HepG2 (cell line): Measurements from ENCODE around the gene CNTD1. TPM values are rescaled to one million over a fixed set of nuclear protein-coding genes. Genes with fewer than 3 reads are reported as not detected.

Source experiments
- ARID5B ChIP-seq: IDR thresholded peaks from 2 replicates; pipeline ENCODE4 v1.4.0; 2020; ENCODE audit warnings: mild to moderate bottlenecking, missing genetic modification reagents
- FOXC1 ChIP-seq: sonication (generic); formaldehyde crosslinking; IDR thresholded peaks from 2 replicates; pipeline ENCODE4 v1.8.0; 2022; ENCODE audit warnings: mild to moderate bottlenecking, missing genetic modification reagents, borderline replicate concordance
- HOXA3 ChIP-seq: sonication (generic); formaldehyde crosslinking; IDR thresholded peaks from 2 replicates; pipeline ENCODE4 v1.5.0; 2020; ENCODE audit warnings: missing genetic modification reagents
- MAFF ChIP-seq: IDR thresholded peaks from 2 replicates; pipeline ENCODE4 v1.6.1; 2011; ENCODE audit warnings: low read depth, low read length, improper control_type of control experiment
- SIN3B ChIP-seq: fragments of 150-350 bp; IDR thresholded peaks from 2 replicates; pipeline ENCODE4 v1.6.1; 2014; ENCODE audit warnings: low read length
- STAT5B ChIP-seq: sonication (generic); formaldehyde crosslinking; IDR thresholded peaks from 2 replicates; pipeline ENCODE4 v1.4.0; 2020; ENCODE audit warnings: missing genetic modification reagents
- STAT6 ChIP-seq: sonication (generic); formaldehyde crosslinking; IDR thresholded peaks from 2 replicates; pipeline ENCODE4 v1.4.0; 2020; ENCODE audit warnings: missing genetic modification reagents, mild to moderate bottlenecking, borderline replicate concordance
- ZMYM3 ChIP-seq: sonication (generic); formaldehyde crosslinking; IDR thresholded peaks from 2 replicates; pipeline ENCODE4 v1.5.1; 2020; ENCODE audit warnings: mild to moderate bottlenecking, missing genetic modification reagents
- ZNF670 ChIP-seq: sonication (generic); formaldehyde crosslinking; IDR thresholded peaks from 2 replicates; pipeline ENCODE4 v1.8.0; 2022; ENCODE audit warnings: mild to moderate bottlenecking, missing genetic modification reagents, borderline replicate concordance
- ZNF737 ChIP-seq: sonication (generic); formaldehyde crosslinking; IDR thresholded peaks from 2 replicates; pipeline ENCODE4 v1.5.0; 2020; ENCODE audit warnings: missing genetic modification reagents, mild to moderate bottlenecking, borderline replicate concordance
- ZNF75D ChIP-seq: sonication (generic); formaldehyde crosslinking; IDR thresholded peaks from 2 replicates; pipeline ENCODE4 v1.8.1; 2023; ENCODE audit warnings: missing genetic modification reagents, mild to moderate bottlenecking, borderline replicate concordance
- ZNF768 ChIP-seq: sonication (generic); formaldehyde crosslinking; IDR thresholded peaks from 2 replicates; pipeline ENCODE4 v1.4.0; 2020; ENCODE audit warnings: missing genetic modification reagents
- ZSCAN25 ChIP-seq: sonication (generic); formaldehyde crosslinking; IDR thresholded peaks from 2 replicates; pipeline ENCODE4 v1.8.0; 2022; ENCODE audit warnings: mild to moderate bottlenecking, missing genetic modification reagents
- polyA plus RNA-seq, 8 experiments: library from polyadenylated mRNA; depleted of rRNA in 3 of 8; stranded (reverse) in 7 of 8; unstranded in 1 of 8; fragments of >200 nt; fragmentation: Illumina TruSeq in 4 of 8; extraction: Trizol in 4 of 8; gene quantifications; 2 replicates each; pipeline versions ENCODE4 v1.2.1 to v1.2.3, GENCODE V29; 2011 to 2016; ENCODE audit warnings: low read depth in 4 of 8, missing spikeins in 1 of 8, mixed read lengths in 1 of 8; ENCODE audit not compliant: insufficient read depth in 1 of 8
- total RNA-seq, 5 experiments: library from RNA; depleted of rRNA; stranded (reverse); fragments of >200 nt; fragmentation: Illumina TruSeq; extraction: Trizol; gene quantifications; 2 replicates each; pipeline ENCODE4 v1.2.3, GENCODE V29; 2016; ENCODE audit warnings: low read depth in 1 of 5
- TF ChIP-seq, protein P1 (sequence below), 2 experiments: sonication (generic) in 1 of 2; formaldehyde crosslinking in 1 of 2; IDR thresholded peaks; 2 replicates each; pipeline versions ENCODE4 v1.4.0 to v1.6.1; 2018 to 2020; ENCODE audit warnings: missing genetic modification reagents in 2 of 2, borderline replicate concordance in 1 of 2, low read depth in 1 of 2, mild to moderate bottlenecking in 1 of 2, missing biosample characterization in 1 of 2
- TF ChIP-seq, protein P2 (sequence below): sonication (generic); formaldehyde crosslinking; conservative IDR thresholded peaks from 2 replicates; pipeline ENCODE4 v1.4.0; 2020; ENCODE audit warnings: mild to moderate bottlenecking, missing genetic modification reagents, moderate library complexity

CNTD1 gene
- total and polyA plus RNA-seq, 2 of the 13 experiments (the other 11 are each of a cell fraction or from before 2014, with no cell fraction given): 0.11 to 0.15 TPM

DNA sequence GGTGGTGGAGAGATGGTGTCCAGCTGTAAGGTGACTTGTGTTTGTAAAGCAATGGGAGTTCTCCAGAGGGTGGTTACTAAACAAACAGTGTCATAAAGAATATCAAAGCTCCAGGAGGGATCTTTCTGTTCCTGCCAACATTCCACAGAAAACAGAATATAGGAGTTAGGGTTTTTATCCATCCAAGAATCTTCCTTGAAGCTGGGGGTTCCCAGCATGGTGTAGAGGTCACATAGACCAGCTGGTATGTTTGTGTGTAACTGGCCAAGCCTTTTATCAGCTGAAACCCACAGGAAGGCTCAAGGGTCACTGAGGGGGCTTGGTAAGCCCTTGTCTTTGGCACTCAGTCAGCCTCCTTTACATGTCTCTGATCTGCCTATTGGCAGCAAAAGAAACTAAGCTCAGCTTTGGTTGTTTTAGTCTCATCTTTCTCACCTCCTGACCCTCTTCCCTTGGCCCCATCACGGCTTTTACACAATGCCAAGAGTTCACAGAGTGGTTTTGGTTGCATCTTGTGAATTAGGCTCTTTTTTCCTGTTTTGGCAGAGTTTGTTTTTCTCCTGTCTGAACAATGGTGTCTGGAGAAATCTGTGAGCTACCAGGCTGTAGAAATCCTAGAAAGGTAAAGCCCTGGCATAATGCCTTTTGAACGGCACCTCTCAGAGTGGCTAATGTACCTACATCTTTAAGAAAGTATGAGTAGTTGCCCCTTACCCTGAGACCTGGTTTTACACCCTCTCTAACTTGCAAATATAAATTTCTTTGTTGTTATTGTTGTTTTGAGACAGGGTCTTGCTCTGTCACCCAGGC is 4.6 kb downstream of the CNTD1 start (continued):
- TF ChIP-seq, protein P1, sequence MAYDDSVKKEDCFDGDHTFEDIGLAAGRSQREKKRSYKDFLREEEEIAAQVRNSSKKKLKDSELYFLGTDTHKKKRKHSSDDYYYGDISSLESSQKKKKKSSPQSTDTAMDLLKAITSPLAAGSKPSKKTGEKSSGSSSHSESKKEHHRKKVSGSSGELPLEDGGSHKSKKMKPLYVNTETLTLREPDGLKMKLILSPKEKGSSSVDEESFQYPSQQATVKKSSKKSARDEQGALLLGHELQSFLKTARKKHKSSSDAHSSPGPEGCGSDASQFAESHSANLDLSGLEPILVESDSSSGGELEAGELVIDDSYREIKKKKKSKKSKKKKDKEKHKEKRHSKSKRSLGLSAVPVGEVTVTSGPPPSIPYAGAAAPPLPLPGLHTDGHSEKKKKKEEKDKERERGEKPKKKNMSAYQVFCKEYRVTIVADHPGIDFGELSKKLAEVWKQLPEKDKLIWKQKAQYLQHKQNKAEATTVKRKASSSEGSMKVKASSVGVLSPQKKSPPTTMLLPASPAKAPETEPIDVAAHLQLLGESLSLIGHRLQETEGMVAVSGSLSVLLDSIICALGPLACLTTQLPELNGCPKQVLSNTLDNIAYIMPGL (CRISPR knock-in tag; IDR thresholded peaks at IDR 0.05; ENCODE audit: borderline replicate concordance in 1 of 2, low read depth in 1 of 2): no peak
- TF ChIP-seq ZNF768 (no peak; the same call in 1 of the 2 replicates), ARID5B (CRISPR knock-in tag) (peak; percentile 82), STAT6 (CRISPR knock-in tag) (0 out of 2 replicates have a peak, but pooled peaks have one; percentile 51), ZNF75D (CRISPR knock-in tag) (no peak), ZSCAN25 (CRISPR knock-in tag) (no peak), SIN3B (no peak), ZNF737 (CRISPR knock-in tag) (no peak), HOXA3 (CRISPR knock-in tag) (peak; percentile 80; the same call in 1 of the 2 replicates), ZMYM3 (CRISPR knock-in tag) (no peak), ZNF670 (CRISPR knock-in tag) (no peak), FOXC1 (CRISPR knock-in tag) (no peak), MAFF (no peak), STAT5B (CRISPR knock-in tag) (no peak)
- TF ChIP-seq, protein P2, sequence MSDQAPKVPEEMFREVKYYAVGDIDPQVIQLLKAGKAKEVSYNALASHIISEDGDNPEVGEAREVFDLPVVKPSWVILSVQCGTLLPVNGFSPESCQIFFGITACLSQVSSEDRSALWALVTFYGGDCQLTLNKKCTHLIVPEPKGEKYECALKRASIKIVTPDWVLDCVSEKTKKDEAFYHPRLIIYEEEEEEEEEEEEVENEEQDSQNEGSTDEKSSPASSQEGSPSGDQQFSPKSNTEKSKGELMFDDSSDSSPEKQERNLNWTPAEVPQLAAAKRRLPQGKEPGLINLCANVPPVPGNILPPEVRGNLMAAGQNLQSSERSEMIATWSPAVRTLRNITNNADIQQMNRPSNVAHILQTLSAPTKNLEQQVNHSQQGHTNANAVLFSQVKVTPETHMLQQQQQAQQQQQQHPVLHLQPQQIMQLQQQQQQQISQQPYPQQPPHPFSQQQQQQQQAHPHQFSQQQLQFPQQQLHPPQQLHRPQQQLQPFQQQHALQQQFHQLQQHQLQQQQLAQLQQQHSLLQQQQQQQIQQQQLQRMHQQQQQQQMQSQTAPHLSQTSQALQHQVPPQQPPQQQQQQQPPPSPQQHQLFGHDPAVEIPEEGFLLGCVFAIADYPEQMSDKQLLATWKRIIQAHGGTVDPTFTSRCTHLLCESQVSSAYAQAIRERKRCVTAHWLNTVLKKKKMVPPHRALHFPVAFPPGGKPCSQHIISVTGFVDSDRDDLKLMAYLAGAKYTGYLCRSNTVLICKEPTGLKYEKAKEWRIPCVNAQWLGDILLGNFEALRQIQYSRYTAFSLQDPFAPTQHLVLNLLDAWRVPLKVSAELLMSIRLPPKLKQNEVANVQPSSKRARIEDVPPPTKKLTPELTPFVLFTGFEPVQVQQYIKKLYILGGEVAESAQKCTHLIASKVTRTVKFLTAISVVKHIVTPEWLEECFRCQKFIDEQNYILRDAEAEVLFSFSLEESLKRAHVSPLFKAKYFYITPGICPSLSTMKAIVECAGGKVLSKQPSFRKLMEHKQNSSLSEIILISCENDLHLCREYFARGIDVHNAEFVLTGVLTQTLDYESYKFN: peak; percentile 87
